Activated CD8-positive, alpha-beta T cell treated with anti-CD3 and anti-CD28 coated beads for 36 hours (primary cell): Measurements from ENCODE around the gene CHD2. TPM values are rescaled to one million over a fixed set of nuclear protein-coding genes. Genes with fewer than 3 reads are reported as not detected.

Source experiments
- ATAC-seq: fragments of 200-7000 bp; cut with Tn5 transposase; one replicate; pipeline ENCODE4 v1.10.0; 2021; ENCODE audit warnings: mild to moderate bottlenecking, moderate library complexity
- CTCF ChIA-PET: fragments of 350-600 bp; sonication (Branson Sonifier 250); formaldehyde crosslinking; loops from one replicate; lab custom pipeline; 2021; ENCODE audit warnings: antibody characterized with exemption; lab: Charles Lee
- POLR2A ChIA-PET: fragments of 350-600 bp; sonication (Branson Sonifier 250); formaldehyde crosslinking; loops from one replicate; lab custom pipeline; 2021; ENCODE audit warnings: antibody characterized with exemption; lab: Charles Lee
- DNase-seq: peaks from one replicate; pipeline ENCODE4 v3.0.0-alpha.2; 2020
- H3K27ac Mint-ChIP-seq: one replicate; pipeline ENCODE4 v1.8.0; 2021; ENCODE audit warnings: mild to moderate bottlenecking, mixed read lengths
- H3K27me3 Mint-ChIP-seq: one replicate; pipeline ENCODE4 v1.8.0; 2021; ENCODE audit warnings: mixed read lengths
- H3K36me3 Mint-ChIP-seq: one replicate; pipeline ENCODE4 v1.8.0; 2021; ENCODE audit warnings: low read depth, mixed read lengths
- H3K4me1 Mint-ChIP-seq: one replicate; pipeline ENCODE4 v1.8.0; 2021; ENCODE audit warnings: low read depth, mixed read lengths
- H3K4me3 Mint-ChIP-seq: one replicate; pipeline ENCODE4 v1.8.0; 2021; ENCODE audit warnings: mild to moderate bottlenecking, moderate library complexity, mixed read lengths
- H3K9me3 Mint-ChIP-seq: one replicate; pipeline ENCODE4 v1.8.0; 2021; ENCODE audit warnings: mixed read lengths
- CTCF ChIP-seq: fragments of 200-600 bp; IDR thresholded peaks from one replicate; pipeline ENCODE4 v1.8.0; 2022; ENCODE audit warnings: antibody characterized with exemption, mild to moderate bottlenecking
- intact Hi-C: fragments of 100-400 bp; cut with micrococcal nuclease; formaldehyde crosslinking; loops from one replicate; pipeline ENCODE4 v1.10.0; 2022
- total RNA-seq, 2 experiments: library from RNA; stranded (reverse); gene quantifications; one replicate each; pipeline ENCODE4 v1.2.3, GENCODE V29; 2021

CHD2 gene
- total RNA-seq, 2 experiments from 2014 or later, result 124 to 138 TPM

- Mint-ChIP-seq H3K27me3 (no peaks in the 10 kb centered on the region), H3K4me1 (peaks cover 91% of the 10 kb centered on the region), H3K9me3 (no peaks in the 10 kb centered on the region), H3K27ac (peak overlapping the region; percentile 100), H3K4me3 (peak overlapping the region; percentile 1), H3K36me3 (peaks cover 76% of the 10 kb centered on the region)
- DNase-seq, result no peak
- no peak for ATAC-seq
- ChIA-PET CTCF (interaction anchor here (0.5 to 5.9 kb wide), 7 partner anchors 9 to 112 kb away, joined by 3 to 42 read pairs (median 5); partner anchors contain the start of gene CHD2), POLR2A (interaction anchor here (0.7 to 11.6 kb wide), 8 partner anchors 6 to 100 kb away, joined by 3 to 642 read pairs (median 10); partner anchors contain the start of gene CHD2)
- TF ChIP-seq CTCF, result no peak
- intact Hi-C loops, result loop anchor here (2.0 kb wide), 1 partner anchor 100 kb away; no protein-coding TSS in a partner anchor
These were observed 9.1 kb downstream of the CHD2 start for GRCh38 chr15:92909136-92909781.

GRCh38 chr15:92910451-92910850 lies 10.3 kb downstream of the CHD2 start:
- TF ChIP-seq CTCF, result no peak
- Mint-ChIP-seq H3K27me3 (no peaks in the 10 kb centered on the region), H3K4me3 (peak overlapping the region; percentile 44), H3K36me3 (peaks cover 76% of the 10 kb centered on the region), H3K9me3 (no peaks in the 10 kb centered on the region), H3K27ac (peak overlapping the region; percentile 82), H3K4me1 (peaks cover 91% of the 10 kb centered on the region)
- ChIA-PET CTCF (interaction anchor here (5.9 kb wide), 1 partner anchor 8 kb away, joined by 42 read pairs; no protein-coding TSS in a partner anchor), POLR2A (interaction anchor here (1.1 to 11.6 kb wide), 3 partner anchors 10 to 101 kb away, joined by 8 to 642 read pairs (median 52); partner anchors contain the start of gene CHD2)
- intact Hi-C loops, result no loop called here
- DNase-seq (no peak), ATAC-seq (no peak)

- Mint-ChIP-seq H3K27me3 (no peaks in the 10 kb centered on the region), H3K36me3 (peaks cover 71% of the 10 kb centered on the region), H3K4me3 (peak overlapping the region; percentile 89), H3K27ac (peak overlapping the region; percentile 100), H3K9me3 (no peaks in the 10 kb centered on the region), H3K4me1 (peaks cover 77% of the 10 kb centered on the region)
- no peak for ATAC-seq
- ChIA-PET CTCF (interaction anchor here (0.7 to 6.2 kb wide), 12 partner anchors 11 to 199 kb away, joined by 3 to 55 read pairs (median 4); partner anchors contain the start of gene CHD2), POLR2A (interaction anchor here (0.8 to 7.8 kb wide), 11 partner anchors 9 to 105 kb away, joined by 3 to 122 read pairs (median 3); partner anchors contain the start of gene CHD2)
- DNase-seq, result no peak
- intact Hi-C loops, result no loop called here
- no peak for TF ChIP-seq CTCF
These were observed 14.0 kb downstream of the CHD2 start for GRCh38 chr15:92914103-92914499.

GRCh38 chr15:92914768-92915221 lies 14.7 kb downstream of the CHD2 start:
- intact Hi-C loops, result loop anchor here (5.0 kb wide), 1 partner anchor 32 kb away; no protein-coding TSS in a partner anchor
- DNase-seq, result no peak
- Mint-ChIP-seq H3K27me3 (no peaks in the 10 kb centered on the region), H3K27ac (peak overlapping the region; percentile 100), H3K9me3 (no peaks in the 10 kb centered on the region), H3K36me3 (peaks cover 70% of the 10 kb centered on the region), H3K4me1 (peaks cover 74% of the 10 kb centered on the region), H3K4me3 (peak overlapping the region; percentile 89)
- ATAC-seq, result peak; percentile 75
- POLR2A ChIA-PET, result interaction anchor here (0.6 to 7.8 kb wide), 9 partner anchors 9 to 106 kb away, joined by 3 to 122 read pairs (median 5); partner anchors contain the start of gene CHD2
- CTCF ChIA-PET, result interaction anchor here (1.1 to 6.2 kb wide), 10 partner anchors 11 to 200 kb away, joined by 3 to 55 read pairs (median 5); partner anchors contain the start of gene CHD2
- no peak for TF ChIP-seq CTCF
